OCI-M1 (cell line): ENCODE results near the gene PCNX1.
"Not testable (repeated sequence)": the region's sequence is repeated elsewhere in the genome, so short reads cannot be mapped to it uniquely, and the experiment has no call there.

Source experiments
- DNase-seq: peaks from one replicate; lab custom pipeline; 2025; lab: John Stamatoyannopoulos, UW

PCNX1 gene

GRCh38 chr14:71123579-71124135, 216.4 kb downstream of the PCNX1 start:
- no peak for DNase-seq

DNA sequence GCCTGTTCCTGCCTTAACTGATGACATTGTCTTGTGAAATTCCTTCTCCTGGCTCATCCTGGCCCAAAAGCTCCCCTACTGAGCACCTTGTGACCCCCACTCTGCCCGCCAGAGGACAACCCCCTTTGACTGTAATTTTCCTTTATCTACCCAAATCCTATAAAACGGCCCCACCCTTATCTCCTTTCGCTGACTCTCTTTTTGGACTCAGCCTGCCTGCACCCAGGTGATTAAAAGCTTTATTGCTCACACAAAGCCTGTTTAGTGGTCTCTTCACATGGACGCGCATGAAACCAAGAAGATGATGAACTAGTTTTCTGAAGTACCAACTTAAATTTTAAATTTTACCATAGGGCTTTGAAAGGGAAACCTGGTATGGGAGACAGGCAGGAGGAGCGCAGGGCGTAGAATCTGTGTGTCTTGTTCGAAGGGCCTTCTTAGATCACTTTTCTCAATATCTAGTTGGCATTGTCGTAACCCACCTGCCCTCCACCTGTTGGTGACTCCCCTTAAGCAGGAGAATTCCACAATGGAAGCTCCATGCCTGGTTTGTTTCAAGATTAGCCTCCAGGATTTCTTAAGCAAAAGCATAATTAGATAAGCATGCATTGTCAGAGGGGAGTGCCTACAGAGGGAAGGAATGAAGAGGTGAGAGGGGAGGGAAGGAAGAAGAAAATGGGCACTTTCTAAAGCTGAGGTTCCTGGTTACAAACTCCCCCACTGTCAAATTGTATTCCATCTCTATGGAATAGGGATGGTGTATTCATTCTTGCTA, 222.6 kb downstream of the PCNX1 start:
- peak; percentile 49 for DNase-seq

DNA sequence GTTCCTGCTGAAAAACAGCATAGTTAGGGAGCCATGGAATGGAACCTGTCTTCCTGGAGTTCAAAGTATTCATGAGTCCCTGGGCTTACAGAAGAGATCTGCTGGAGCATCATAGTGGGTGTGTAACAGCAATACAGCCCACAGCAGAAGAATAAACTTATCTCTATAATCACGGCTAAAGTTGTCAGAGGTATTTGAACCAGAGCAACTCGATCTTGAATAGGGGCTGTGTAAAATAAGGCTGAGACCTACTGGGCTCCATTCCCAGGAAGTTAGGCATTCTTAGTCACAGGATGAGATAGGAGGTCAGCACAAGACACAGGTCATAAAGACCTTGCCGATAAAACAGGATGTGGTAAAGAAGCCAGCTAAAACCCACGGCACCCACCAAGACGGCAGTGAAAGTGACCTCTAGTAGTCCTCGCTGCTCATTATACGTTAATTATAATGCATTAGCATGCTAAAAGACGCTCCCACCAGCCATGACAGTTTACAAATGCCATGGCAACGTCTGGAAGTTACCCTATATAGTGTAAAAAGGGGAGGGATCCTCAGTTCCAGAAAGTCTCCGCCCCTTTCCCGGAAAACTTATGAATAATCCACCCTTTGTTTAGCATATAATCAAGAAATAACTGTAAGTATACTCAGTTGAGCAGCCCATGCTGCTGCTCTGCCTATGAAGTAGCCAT, 223.4 kb downstream of the PCNX1 start:
- DNase-seq = peak; percentile 93

- DNase-seq = no peak
These were observed 226.0 kb downstream of the PCNX1 start for GRCh38 chr14:71133296-71133695.

- DNase-seq = no peak
These were observed 228.2 kb downstream of the PCNX1 start for GRCh38 chr14:71135496-71135895.

DNA sequence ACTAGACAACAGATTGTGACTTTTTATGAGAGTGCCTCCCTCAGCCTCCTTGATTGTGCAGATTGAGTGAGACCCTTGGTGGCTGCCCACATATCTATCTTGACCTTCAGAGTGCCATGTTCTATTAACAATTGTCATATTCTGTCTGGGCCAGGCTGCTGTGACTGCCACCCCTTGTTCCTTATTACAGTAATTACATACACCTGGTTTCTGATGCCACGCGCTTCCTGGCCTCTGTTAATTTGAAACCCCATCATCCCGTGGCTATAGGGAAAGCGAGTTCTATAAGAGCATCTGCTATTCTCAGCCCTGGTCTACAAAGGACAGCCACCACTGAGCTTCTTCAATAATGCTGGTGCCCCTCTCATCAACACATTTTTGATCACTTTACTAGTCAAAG, 228.7 kb downstream of the PCNX1 start:
- DNase-seq = no peak

- no peak for DNase-seq
These were observed 229.3 kb downstream of the PCNX1 start for GRCh38 chr14:71136386-71137060.

- DNase-seq = no peak
These were observed 230.5 kb downstream of the PCNX1 start for GRCh38 chr14:71137536-71138447.

GRCh38 chr14:71138448-71139293, 231.4 kb downstream of the PCNX1 start:
- DNase-seq = peak; percentile 52

DNA sequence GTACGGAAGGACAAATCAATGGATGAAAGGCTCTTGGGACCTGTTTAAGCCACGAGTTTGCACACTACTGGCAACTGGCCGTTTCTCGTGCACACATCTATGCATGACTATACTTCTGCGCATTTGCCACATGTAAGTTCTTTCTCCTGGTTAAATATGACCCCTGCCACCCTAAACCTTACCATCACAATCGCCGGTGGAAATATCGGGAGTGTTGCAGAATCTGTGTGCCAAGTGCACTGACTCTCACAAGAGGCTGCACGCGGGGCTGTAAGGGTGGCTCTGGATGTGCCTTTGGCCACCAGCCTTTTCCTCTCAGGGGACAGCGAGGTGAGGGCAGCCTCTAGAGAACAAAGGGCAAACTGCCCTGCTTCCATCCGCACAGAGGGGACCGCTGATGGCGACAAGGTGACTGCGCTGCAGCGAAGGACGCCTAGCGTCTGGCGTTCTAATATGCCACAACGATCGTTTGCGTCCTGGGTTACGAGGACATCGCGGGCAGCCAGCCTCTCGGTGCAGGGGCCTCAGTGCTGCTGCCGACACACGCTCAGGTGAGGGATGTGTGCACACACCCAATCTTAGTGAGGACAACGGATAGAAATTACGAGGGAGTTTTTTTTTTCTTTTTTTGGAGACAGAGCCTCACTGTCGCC, 232.2 kb downstream of the PCNX1 start:
- no peak for DNase-seq

DNA sequence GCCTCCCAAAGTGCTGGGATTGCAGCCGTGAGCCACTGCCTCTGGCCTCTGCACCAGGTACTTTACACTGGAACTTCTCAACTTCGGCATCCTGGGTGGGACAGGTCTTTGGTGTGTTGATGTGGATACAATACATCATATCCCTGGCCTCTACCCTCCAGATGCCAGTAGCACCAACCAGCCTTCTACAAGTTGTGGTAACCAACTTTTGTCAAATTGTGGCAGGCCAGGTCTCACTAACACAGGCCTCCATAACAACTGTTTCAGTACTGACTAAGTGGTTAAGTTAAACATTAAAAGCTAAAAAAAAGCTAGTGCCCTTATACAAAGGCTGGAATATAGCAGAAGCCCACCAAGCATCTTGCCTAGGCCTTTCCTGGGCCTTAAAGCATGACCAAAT, 232.9 kb downstream of the PCNX1 start:
- no peak for DNase-seq

- no peak for DNase-seq
These were observed 234.6 kb downstream of the PCNX1 start for GRCh38 chr14:71141701-71142374.

DNA sequence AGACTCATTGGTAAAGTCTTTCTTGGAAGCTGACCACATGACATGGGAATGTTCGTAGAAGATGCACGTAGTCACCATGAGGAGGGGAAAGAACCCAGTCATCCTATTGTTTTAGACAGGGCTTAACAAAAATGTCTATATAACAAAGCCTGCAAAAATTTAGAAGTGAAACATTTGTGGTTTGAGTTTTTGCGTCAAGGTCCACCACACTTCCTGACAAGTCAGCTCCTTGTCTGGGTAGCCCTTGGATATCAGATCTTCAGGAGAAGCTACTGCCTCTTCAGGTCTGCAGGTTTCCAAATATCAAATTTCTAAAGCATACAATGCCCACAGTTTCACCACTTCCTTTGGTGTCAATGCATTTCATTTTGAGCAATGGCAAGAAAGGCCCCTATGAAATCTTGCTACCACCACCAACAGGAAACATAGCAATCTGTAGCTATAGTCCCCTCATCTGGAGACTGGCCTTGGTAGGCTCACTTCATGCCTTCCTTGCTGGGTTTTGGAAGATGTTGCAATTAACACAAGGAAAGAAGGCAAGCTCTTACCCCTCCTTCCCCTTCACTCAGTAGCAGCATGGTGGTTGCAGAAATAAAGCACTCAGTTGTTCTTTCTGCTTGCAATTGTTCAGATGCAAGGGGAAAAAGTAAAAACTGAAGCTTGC, 235.2 kb downstream of the PCNX1 start:
- DNase-seq = no peak

DNA sequence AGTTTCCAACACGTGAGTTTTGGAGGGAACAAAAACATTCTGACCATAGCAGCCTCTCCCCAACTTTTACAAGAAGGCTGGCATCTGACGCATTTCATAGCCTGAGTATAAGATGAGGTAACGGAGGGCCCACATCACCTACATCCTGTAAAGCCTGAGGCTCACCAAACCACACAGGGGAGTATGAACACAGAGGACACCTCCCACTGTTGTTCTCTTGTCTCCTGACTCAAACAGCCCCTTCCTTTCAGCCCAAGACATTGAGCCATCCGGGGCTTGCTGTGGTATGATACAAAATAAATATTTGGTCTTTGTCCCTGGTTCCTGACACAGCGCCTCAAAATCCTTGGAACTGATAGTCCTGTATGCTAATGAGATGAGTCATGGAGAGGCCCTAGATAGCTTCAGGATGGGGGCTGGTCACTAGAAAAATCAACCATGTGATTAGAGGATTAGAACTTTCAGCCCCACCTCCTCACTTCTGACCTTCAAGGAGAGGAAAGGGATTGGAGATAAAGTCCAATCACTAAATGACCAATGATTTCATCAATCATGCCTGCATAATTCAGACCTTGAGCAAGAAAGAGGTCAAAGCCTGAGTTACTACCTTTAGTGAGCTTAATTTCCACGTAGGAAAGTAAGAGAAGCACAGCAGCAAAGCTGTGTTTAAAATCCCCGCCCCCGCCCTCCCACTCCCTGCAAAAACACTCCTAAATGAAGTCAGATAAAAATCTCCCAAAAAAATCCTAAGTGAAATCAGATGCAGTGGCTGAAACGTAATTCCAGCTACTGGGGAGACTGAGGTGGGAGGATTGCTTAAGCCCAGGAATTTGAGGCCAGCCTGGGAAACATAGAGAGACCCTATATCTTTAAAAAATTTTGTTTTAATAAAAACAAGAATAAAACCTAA, 236.4 kb downstream of the PCNX1 start:
- peak; percentile 19 for DNase-seq

DNA sequence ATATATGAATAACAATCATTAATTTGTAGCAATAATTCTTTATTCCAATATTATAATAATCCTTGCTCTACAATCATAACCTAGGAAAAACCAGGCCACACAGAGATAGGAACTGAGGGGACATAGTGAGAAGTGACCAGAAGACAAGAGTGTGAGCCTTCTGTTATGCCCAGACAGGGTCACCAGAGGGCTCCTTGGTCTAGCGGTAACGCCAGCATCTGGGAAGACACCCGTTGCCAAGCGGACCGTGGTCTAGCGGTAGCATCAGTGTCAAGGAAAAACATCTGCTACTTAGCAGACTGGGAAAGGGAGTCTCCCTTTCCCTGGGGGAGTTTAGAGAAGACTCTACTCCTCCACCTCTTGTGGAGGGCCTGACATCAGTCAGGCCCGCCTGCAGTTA, 240.1 kb downstream of the PCNX1 start:
- not testable (repeated sequence) for DNase-seq

DNA sequence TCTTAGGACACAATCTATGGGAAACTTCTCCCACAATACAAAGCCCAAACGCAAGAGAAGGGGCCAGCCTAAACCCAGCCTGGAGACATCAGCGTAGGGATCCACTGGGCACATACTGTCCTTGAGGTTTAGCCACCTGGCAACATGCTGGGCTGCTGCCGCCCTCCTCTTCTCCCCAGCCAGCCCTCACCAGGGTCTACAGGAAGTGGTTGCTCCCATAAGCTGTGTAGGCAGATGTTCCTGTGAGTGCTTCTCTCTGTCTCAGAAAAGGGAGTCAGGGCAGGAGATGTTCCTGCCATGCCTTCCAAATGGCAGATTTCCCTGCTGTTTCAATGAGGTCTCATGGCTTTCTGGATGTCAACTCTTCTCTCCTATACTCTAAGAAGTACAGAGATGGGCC, 241.4 kb downstream of the PCNX1 start:
- DNase-seq = no peak

GRCh38 chr14:71150737-71151136, 243.5 kb downstream of the PCNX1 start:
- no peak for DNase-seq

GRCh38 chr14:71155743-71156142, 248.5 kb downstream of the PCNX1 start:
- DNase-seq = no peak
